GM23338 (cell line): ENCODE data around the gene ANKRD13B. TPM values are rescaled to one million over a fixed set of nuclear protein-coding genes. Genes with fewer than 3 reads are reported as not detected.
A peak's percentile ranks its signal among the peaks of the same experiment; 100 is the strongest.

Experiments used
- ATAC-seq: fragments of 200-7000 bp; cut with Tn5 transposase; 3 replicates; pipeline ENCODE4 v1.9.1; 2020
- DNase-seq: peaks from one replicate; pipeline ENCODE4 v3.0.0-alpha.2; 2015; ENCODE audit warnings: low spot score
- H2AFZ ChIP-seq: fragments of 200-600 bp; sonication (generic); 2 replicates; pipeline ENCODE4 v1.8.0; 2016; ENCODE audit warnings: antibody characterized with exemption, mild to moderate bottlenecking, moderate library complexity
- H3F3A ChIP-seq: fragments of 200-600 bp; sonication (generic); replicated peaks from 2 replicates; pipeline ENCODE4 v1.8.0; 2017; ENCODE audit warnings: antibody characterized with exemption, mixed run types, low read depth
- H3K27ac ChIP-seq: fragments of 200-600 bp; sonication (generic); 2 replicates; pipeline ENCODE4 v1.6.1; 2016; ENCODE audit warnings: low read depth
- H3K27me3 ChIP-seq: fragments of 200-600 bp; sonication (generic); 2 replicates; pipeline ENCODE4 v1.8.0; 2016; ENCODE audit warnings: mild to moderate bottlenecking, mixed run types, moderate library complexity; ENCODE audit not compliant: insufficient read depth
- H3K36me3 ChIP-seq: fragments of 200-600 bp; sonication (generic); 2 replicates; pipeline ENCODE4 v1.8.0; 2016; ENCODE audit warnings: mild to moderate bottlenecking; ENCODE audit not compliant: insufficient read depth
- H3K4me1 ChIP-seq: fragments of 200-600 bp; sonication (generic); 2 replicates; pipeline ENCODE4 v1.8.0; 2016; ENCODE audit warnings: mild to moderate bottlenecking, moderate library complexity; ENCODE audit not compliant: insufficient read depth
- H3K4me2 ChIP-seq: fragments of 200-600 bp; sonication (generic); 2 replicates; pipeline ENCODE4 v1.7.1; 2017; ENCODE audit warnings: mixed run types
- H3K4me3 ChIP-seq: fragments of 200-600 bp; sonication (generic); 2 replicates; pipeline ENCODE4 v1.6.1; 2016; ENCODE audit warnings: mixed run types
- H3K79me2 ChIP-seq: fragments of 200-600 bp; sonication (generic); replicated peaks from 2 replicates; pipeline ENCODE4 v1.8.0; 2017; ENCODE audit warnings: mild to moderate bottlenecking; ENCODE audit not compliant: insufficient read depth
- H3K9me2 ChIP-seq: fragments of 200-600 bp; sonication (generic); 2 replicates; pipeline ENCODE4 v1.8.0; 2017; ENCODE audit not compliant: insufficient read depth
- H4K20me1 ChIP-seq: fragments of 200-600 bp; sonication (generic); replicated peaks from 2 replicates; pipeline ENCODE4 v1.8.0; 2017; ENCODE audit warnings: mild to moderate bottlenecking; ENCODE audit not compliant: insufficient read depth
- H3K27ac Mint-ChIP-seq: 2 replicates; pipeline ENCODE4 v1.8.0; 2020; ENCODE audit warnings: inconsistent platforms, mild to moderate bottlenecking, moderate library complexity, mixed read lengths
- H3K27me3 Mint-ChIP-seq: 3 replicates; pipeline ENCODE4 v1.8.0; 2022; ENCODE audit warnings: low read depth, mild to moderate bottlenecking, moderate library complexity, mixed read lengths, inconsistent platforms; ENCODE audit not compliant: insufficient read depth, poor library complexity
- H3K36me3 Mint-ChIP-seq: 3 replicates; pipeline ENCODE4 v1.8.0; 2021; ENCODE audit warnings: low read depth, mild to moderate bottlenecking, inconsistent platforms, moderate library complexity, mixed read lengths
- H3K4me1 Mint-ChIP-seq: 3 replicates; pipeline ENCODE4 v1.8.0; 2020; ENCODE audit warnings: mild to moderate bottlenecking, inconsistent platforms, mixed read lengths
- H3K4me3 Mint-ChIP-seq: 3 replicates; pipeline ENCODE4 v1.8.0; 2021; ENCODE audit warnings: moderate library complexity, mild to moderate bottlenecking, inconsistent platforms, mixed read lengths
- H3K9me3 Mint-ChIP-seq: 3 replicates; pipeline ENCODE4 v1.8.0; 2020; ENCODE audit warnings: moderate library complexity, mild to moderate bottlenecking, inconsistent platforms, mixed read lengths
- CTCF ChIP-seq, 2 experiments: fragments of 200-600 bp in 1 of 2; sonication (generic) in 1 of 2; conservative IDR thresholded peaks; 2 replicates each; pipeline versions ENCODE4 v1.5.1 to v1.6.1; 2016 to 2017; ENCODE audit warnings: antibody characterized with exemption in 2 of 2, low read depth in 2 of 2, mild to moderate bottlenecking in 2 of 2, moderate library complexity in 1 of 2
- ETS1 ChIP-seq: IDR thresholded peaks from 2 replicates; pipeline ENCODE4 v1.6.1; 2016; ENCODE audit warnings: antibody characterized with exemption
- EZH2 ChIP-seq: fragments of 200-600 bp; sonication (generic); IDR thresholded peaks from one replicate; pipeline ENCODE4 v1.8.0; 2017; ENCODE audit warnings: antibody characterized with exemption, mild to moderate bottlenecking, low read depth; ENCODE audit not compliant: unreplicated experiment
- EZH2phosphoT487 ChIP-seq: fragments of 200-600 bp; sonication (generic); IDR thresholded peaks from one replicate; pipeline ENCODE4 v1.8.1; 2018; ENCODE audit warnings: antibody characterized with exemption; ENCODE audit not compliant: unreplicated experiment
- POLR2AphosphoS5 ChIP-seq: IDR thresholded peaks from 2 replicates; pipeline ENCODE4 v1.6.1; 2016; ENCODE audit warnings: antibody characterized with exemption, low read depth
- polyA plus RNA-seq: library from polyadenylated mRNA; unstranded; fragments of >200 nt; fragmentation: Nextera tagmentation; extraction: Ambion mirVana; gene quantifications from 2 replicates; pipeline ENCODE4 v1.2.1, GENCODE V29; 2016
- total RNA-seq: library from RNA; depleted of rRNA; stranded (reverse); fragments of >200 nt; shearing (Covaris generic); gene quantifications from 2 replicates; pipeline ENCODE4 v1.2.3, GENCODE V29; 2014

Gene ANKRD13B
- total and polyA plus RNA-seq, 2 experiments from 2014 or later: 8.2 to 57.4 TPM

- TF ChIP-seq CTCF (conservative IDR thresholded peaks at IDR 0.05; ENCODE audit: low read depth in 2 of 2) (peak; percentile 61 to 72), EZH2 (no peak)
Observed at GRCh38 chr17:29572691-29573557, 20.0 kb upstream of the ANKRD13B start.

GRCh38 chr17:29573558-29573869, 19.4 kb upstream of the ANKRD13B start:
- Histone ChIP-seq H3K36me3 (no peaks in the 10 kb centered on the region; the same call in 1 of the 2 replicates), H3F3A (peaks cover 18% of the 10 kb centered on the region), H3K27me3 (peaks cover 19% of the 10 kb centered on the region; the same call in 1 of the 2 replicates), H3K4me3 (no peak overlapping the region), H3K4me1 (peaks cover 5% of the 10 kb centered on the region; the same call in 1 of the 2 replicates), H3K27ac (no peak overlapping the region), H4K20me1 (no peaks in the 10 kb centered on the region; the same call in 1 of the 2 replicates), H3K79me2 (no peaks in the 10 kb centered on the region), H3K4me2 (no peak overlapping the region; the same call in 1 of the 2 replicates), H3K9me2 (no peaks in the 10 kb centered on the region), H2AFZ (no peak overlapping the region)
- H3K27me3 Mint-ChIP-seq: peaks cover 21% of the 10 kb centered on the region
- peak overlapping the region; percentile 55; the same call in 1 of the 3 replicates for H3K4me3 Mint-ChIP-seq
- TF ChIP-seq POLR2AphosphoS5: 0 out of 2 replicates have a peak, but pooled peaks have one; percentile 20
- no peak for TF ChIP-seq EZH2phosphoT487
- TF ChIP-seq ETS1: no peak
- TF ChIP-seq EZH2: no peak
- H3K4me1 Mint-ChIP-seq: peaks cover 15% of the 10 kb centered on the region; the same call in 2 of the 3 replicates
- no peaks in the 10 kb centered on the region for H3K9me3 Mint-ChIP-seq
- no peak for DNase-seq
- no peak overlapping the region for H3K27ac Mint-ChIP-seq
- no peak for ATAC-seq
- peaks cover 15% of the 10 kb centered on the region for H3K36me3 Mint-ChIP-seq

More at GRCh38 chr17:29572691-29573557, 20.0 kb upstream of the ANKRD13B start:
- Histone ChIP-seq H3K4me2 (peak overlapping the region; percentile 71), H3K36me3 (no peaks in the 10 kb centered on the region; the same call in 1 of the 2 replicates), H4K20me1 (no peaks in the 10 kb centered on the region; the same call in 1 of the 2 replicates), H3K27ac (no peak overlapping the region), H3K4me3 (peak overlapping the region; percentile 48), H3K9me2 (no peaks in the 10 kb centered on the region), H3K4me1 (peaks cover 5% of the 10 kb centered on the region; the same call in 1 of the 2 replicates), H3F3A (peaks cover 18% of the 10 kb centered on the region), H3K79me2 (no peaks in the 10 kb centered on the region), H2AFZ (no peak overlapping the region), H3K27me3 (peaks cover 19% of the 10 kb centered on the region; the same call in 1 of the 2 replicates)
- H3K4me3 Mint-ChIP-seq: peak overlapping the region; percentile 55
- H3K27me3 Mint-ChIP-seq: peaks cover 25% of the 10 kb centered on the region
- H3K27ac Mint-ChIP-seq: no peak overlapping the region
- peaks cover 12% of the 10 kb centered on the region; the same call in 2 of the 3 replicates for H3K4me1 Mint-ChIP-seq
- no peaks in the 10 kb centered on the region for H3K9me3 Mint-ChIP-seq
- ATAC-seq (peak; percentile 29), DNase-seq (peak; percentile 67)
- H3K36me3 Mint-ChIP-seq: peaks cover 15% of the 10 kb centered on the region
